HG02970 (cell line): ENCODE results near the gene POLDIP2.
"Not testable (repeated sequence)": the region's sequence is repeated elsewhere in the genome, so short reads cannot be mapped to it uniquely, and the experiment has no call there.

ENCODE experiments used
- ATAC-seq: cut with Tn5 transposase; IDR thresholded peaks from one replicate; pipeline ENCODE4 v1.9.1; 2021; ENCODE audit warnings: mild to moderate bottlenecking, moderate library complexity, moderate number of reproducible peaks; ENCODE audit not compliant: unreplicated experiment, low FRiP score

POLDIP2 gene

GRCh38 chr17:28338769-28339212 lies 18.5 kb downstream of the POLDIP2 start:
- ATAC-seq: not testable (repeated sequence)

GRCh38 chr17:28338056-28338768 lies 19.1 kb downstream of the POLDIP2 start:
- no peak for ATAC-seq

GRCh38 chr17:28335959-28336871 lies 21.1 kb downstream of the POLDIP2 start:
- no peak for ATAC-seq

GRCh38 chr17:28335201-28335958 lies 21.9 kb downstream of the POLDIP2 start, which contains the start of the genes IFT20 and TNFAIP1:
TSS of gene IFT20 (minus strand) at chr17:28335472. CDS start at chr17:28331985, 3,487 bp downstream.
TSS of gene TNFAIP1 (plus strand) at chr17:28335761. CDS start at chr17:28339522, 3,761 bp downstream.
- peak; percentile 96 for ATAC-seq

GRCh38 chr17:28334666-28335200 lies 22.6 kb downstream of the POLDIP2 start:
- no peak for ATAC-seq

- ATAC-seq: no peak
These were observed 23.2 kb downstream of the POLDIP2 start for GRCh38 chr17:28334171-28334570.

GRCh38 chr17:28333083-28333746 lies 24.1 kb downstream of the POLDIP2 start:
- ATAC-seq: no peak

- no peak for ATAC-seq
These were observed 25.4 kb downstream of the POLDIP2 start for GRCh38 chr17:28331891-28332420.

- ATAC-seq: no peak
These were observed 26.7 kb downstream of the POLDIP2 start for GRCh38 chr17:28330671-28331070.

- ATAC-seq: no peak
These were observed 29.0 kb downstream of the POLDIP2 start for GRCh38 chr17:28328325-28328724.

- ATAC-seq: no peak
These were observed 29.6 kb downstream of the POLDIP2 start for GRCh38 chr17:28327709-28328108.

- no peak for ATAC-seq
These were observed 30.2 kb downstream of the POLDIP2 start for GRCh38 chr17:28327031-28327607.

GRCh38 chr17:28326114-28326513 lies 31.2 kb downstream of the POLDIP2 start:
- ATAC-seq: no peak

- ATAC-seq: no peak
These were observed 32.1 kb downstream of the POLDIP2 start for GRCh38 chr17:28325211-28325610.

GRCh38 chr17:28324781-28325180 lies 32.5 kb downstream of the POLDIP2 start:
- no peak for ATAC-seq

- ATAC-seq: no peak
These were observed 33.0 kb downstream of the POLDIP2 start for GRCh38 chr17:28324267-28324745.

GRCh38 chr17:28320215-28321061 lies 36.9 kb downstream of the POLDIP2 start:
- ATAC-seq: no peak

GRCh38 chr17:28319598-28319935 lies 37.8 kb downstream of the POLDIP2 start:
- ATAC-seq: no peak
